Gastroesophageal sphincter (tissue), 3 donors: ENCODE data around the gene AEBP1.

Source experiments
- CTCF ChIP-seq, 4 experiments: fragments of 200-600 bp in 2 of 4; fragments of 450-650 bp in 2 of 4; sonication (generic) in 1 of 4; IDR thresholded peaks; one replicate each; pipeline ENCODE4 v1.5.1; 2017 to 2019; ENCODE audit warnings: antibody characterized with exemption in 4 of 4, mild to moderate bottlenecking in 2 of 4, moderate library complexity in 2 of 4
- POLR2A ChIP-seq, 2 donors: fragments of 450-650 bp; IDR thresholded peaks; one replicate each; pipeline ENCODE4 v1.6.1; 2017; ENCODE audit warnings: antibody characterized with exemption in 2 of 2, mild to moderate bottlenecking in 2 of 2, moderate library complexity in 1 of 2

GRCh38 chr7:44159824-44160630 is 55.9 kb downstream of the AEBP1 start:
- no peak for TF ChIP-seq CTCF (IDR thresholded peaks at IDR 0.05)
- no peak for TF ChIP-seq POLR2A (IDR thresholded peaks at IDR 0.05)
